ENCODE data around the gene SLC39A8.
A peak's percentile ranks its signal among the peaks of the same experiment; 100 is the strongest.

The SLC39A8 gene

GRCh38 chr4:102355748-102356147, 10.5 kb upstream of the SLC39A8 start:
- Histone ChIP-seq H3K18ac (ENCODE audit: low read length) (no peak overlapping the region), H3K79me1 (ENCODE audit: low read length) (no peaks in the 10 kb centered on the region), H2BK15ac (replicated peaks; ENCODE audit: low read depth) (no peak overlapping the region), H3K4me3 (ENCODE audit: low read length) (no peak overlapping the region), H3K23ac (ENCODE audit: low read length) (no peak overlapping the region), H2AK5ac (ENCODE audit: low read length) (no peak overlapping the region), H3K27ac (ENCODE audit: low read depth, low read length) (no peak overlapping the region), H3K56ac (ENCODE audit: low read length) (no peak overlapping the region), H3K36me3 (ENCODE audit: control insufficient read depth, insufficient read depth, low read length) (no peaks in the 10 kb centered on the region), H3K4ac (ENCODE audit: low read depth, low read length) (no peak overlapping the region), H3K4me2 (ENCODE audit: low read length) (no peak overlapping the region), H4K5ac (ENCODE audit: low read length) (no peak overlapping the region), H3K27me3 (ENCODE audit: insufficient read depth, low read length, poor library complexity) (no peaks in the 10 kb centered on the region), H2BK5ac (ENCODE audit: low read length) (no peak overlapping the region), H3K9ac (ENCODE audit: low read length) (no peak overlapping the region), H4K8ac (ENCODE audit: low read depth, low read length) (no peak overlapping the region), H3K79me2 (ENCODE audit: control insufficient read depth, insufficient read depth, low read length) (no peaks in the 10 kb centered on the region), H2BK120ac (ENCODE audit: low read depth, low read length) (no peak overlapping the region), H3K4me1 (ENCODE audit: control insufficient read depth, low read depth, low read length) (no peaks in the 10 kb centered on the region)
- no peak for DNase-seq
- WGBS (ENCODE audit: extremely low coverage, insufficient coverage, low lambda C conversion rate) = no CpG with 5 or more reads among the region's 2 CpGs

GRCh38 chr4:102354671-102355454, 9.6 kb upstream of the SLC39A8 start:
- Histone ChIP-seq H3K79me1 (ENCODE audit: low read length) (no peaks in the 10 kb centered on the region), H4K8ac (ENCODE audit: low read depth, low read length) (no peak overlapping the region), H3K56ac (ENCODE audit: low read length) (no peak overlapping the region), H3K4me2 (ENCODE audit: low read length) (no peak overlapping the region), H2AK5ac (ENCODE audit: low read length) (no peak overlapping the region), H2BK5ac (ENCODE audit: low read length) (no peak overlapping the region), H3K18ac (ENCODE audit: low read length) (no peak overlapping the region), H4K5ac (ENCODE audit: low read length) (no peak overlapping the region), H3K27me3 (ENCODE audit: insufficient read depth, low read length, poor library complexity) (no peaks in the 10 kb centered on the region), H3K79me2 (ENCODE audit: control insufficient read depth, insufficient read depth, low read length) (no peaks in the 10 kb centered on the region), H3K27ac (ENCODE audit: low read depth, low read length) (no peak overlapping the region), H3K9ac (ENCODE audit: low read length) (no peak overlapping the region), H3K4ac (ENCODE audit: low read depth, low read length) (no peak overlapping the region), H3K23ac (ENCODE audit: low read length) (no peak overlapping the region), H2BK15ac (replicated peaks; ENCODE audit: low read depth) (no peak overlapping the region), H3K4me1 (ENCODE audit: control insufficient read depth, low read depth, low read length) (no peaks in the 10 kb centered on the region), H2BK120ac (ENCODE audit: low read depth, low read length) (no peak overlapping the region), H3K36me3 (ENCODE audit: control insufficient read depth, insufficient read depth, low read length) (no peaks in the 10 kb centered on the region), H3K4me3 (ENCODE audit: low read length) (no peak overlapping the region)
- DNase-seq = no peak
- WGBS (ENCODE audit: extremely low coverage, insufficient coverage, low lambda C conversion rate) = no CpG with 5 or more reads among the region's 2 CpGs

- H2BK120ac ChIP-seq (ENCODE audit: low read depth, low read length) = no peak overlapping the region
- no peak overlapping the region for H3K4me2 ChIP-seq (ENCODE audit: low read length)
- H3K56ac ChIP-seq (ENCODE audit: low read length) = no peak overlapping the region
- no peak overlapping the region for H2BK5ac ChIP-seq (ENCODE audit: low read length)
- H3K4me3 ChIP-seq (ENCODE audit: low read length) = no peak overlapping the region
- no peaks in the 10 kb centered on the region for H3K79me2 ChIP-seq (ENCODE audit: control insufficient read depth, insufficient read depth, low read length)
- H4K8ac ChIP-seq (ENCODE audit: low read depth, low read length) = no peak overlapping the region
- no peak for DNase-seq
- H3K27ac ChIP-seq (ENCODE audit: low read depth, low read length) = no peak overlapping the region
- no peaks in the 10 kb centered on the region for H3K36me3 ChIP-seq (ENCODE audit: control insufficient read depth, insufficient read depth, low read length)
- no peak overlapping the region for H3K9ac ChIP-seq (ENCODE audit: low read length)
- no peak overlapping the region for H3K23ac ChIP-seq (ENCODE audit: low read length)
- H3K4me1 ChIP-seq (ENCODE audit: control insufficient read depth, low read depth, low read length) = no peaks in the 10 kb centered on the region
- H3K27me3 ChIP-seq (ENCODE audit: insufficient read depth, low read length, poor library complexity) = no peaks in the 10 kb centered on the region
- no peak overlapping the region for H2AK5ac ChIP-seq (ENCODE audit: low read length)
- WGBS (ENCODE audit: extremely low coverage, insufficient coverage, low lambda C conversion rate) = no CpG with 5 or more reads among the region's 6 CpGs
- no peak overlapping the region for H2BK15ac ChIP-seq (replicated peaks; ENCODE audit: low read depth)
- no peak overlapping the region for H3K18ac ChIP-seq (ENCODE audit: low read length)
- H3K79me1 ChIP-seq (ENCODE audit: low read length) = no peaks in the 10 kb centered on the region
- H3K4ac ChIP-seq (ENCODE audit: low read depth, low read length) = no peak overlapping the region
- H4K5ac ChIP-seq (ENCODE audit: low read length) = no peak overlapping the region
These were observed 7.5 kb upstream of the SLC39A8 start for GRCh38 chr4:102352781-102353180.

GRCh38 chr4:102350634-102351033, 5.4 kb upstream of the SLC39A8 start:
- no peak overlapping the region for H2BK15ac ChIP-seq (replicated peaks; ENCODE audit: low read depth)

DNA sequence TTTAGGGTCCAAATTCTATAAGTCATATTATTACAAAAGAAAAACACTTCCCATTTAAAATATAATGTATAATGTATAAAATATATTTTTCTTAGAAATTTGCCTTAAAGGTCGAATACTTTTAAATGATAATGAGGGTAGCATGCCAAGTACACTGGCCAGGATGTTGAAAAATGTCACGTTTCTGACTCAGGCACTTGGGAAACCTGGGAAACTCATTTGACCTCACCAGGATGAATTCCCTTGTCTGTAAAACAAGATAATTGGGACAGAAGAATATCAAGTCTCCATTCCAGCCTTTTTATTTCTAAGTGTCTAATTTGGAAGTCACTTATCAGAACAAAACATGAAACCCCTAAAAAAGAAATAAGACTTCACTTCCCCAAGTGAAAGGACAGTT, 3.4 kb upstream of the SLC39A8 start:
- DNase-seq = no peak
- no peaks in the 10 kb centered on the region for H3K36me3 ChIP-seq (ENCODE audit: control insufficient read depth, insufficient read depth, low read length)
- H3K27me3 ChIP-seq (ENCODE audit: insufficient read depth, low read length, poor library complexity) = no peaks in the 10 kb centered on the region
- H3K56ac ChIP-seq (ENCODE audit: low read length) = no peak overlapping the region
- no CpG with 5 or more reads among the region's 2 CpGs for WGBS (ENCODE audit: extremely low coverage, insufficient coverage, low lambda C conversion rate)
- H3K4me1 ChIP-seq (ENCODE audit: control insufficient read depth, low read depth, low read length) = peaks cover 2% of the 10 kb centered on the region
- H3K23ac ChIP-seq (ENCODE audit: low read length) = no peak overlapping the region
- no peak overlapping the region for H3K4me3 ChIP-seq (ENCODE audit: low read length)
- no peak overlapping the region for H3K4me2 ChIP-seq (ENCODE audit: low read length)
- H3K4ac ChIP-seq (ENCODE audit: low read depth, low read length) = no peak overlapping the region
- no peak overlapping the region for H3K18ac ChIP-seq (ENCODE audit: low read length)
- H3K79me2 ChIP-seq (ENCODE audit: control insufficient read depth, insufficient read depth, low read length) = no peaks in the 10 kb centered on the region
- no peak overlapping the region for H4K5ac ChIP-seq (ENCODE audit: low read length)
- H4K8ac ChIP-seq (ENCODE audit: low read depth, low read length) = no peak overlapping the region
- no peak overlapping the region for H3K9ac ChIP-seq (ENCODE audit: low read length)
- H2BK120ac ChIP-seq (ENCODE audit: low read depth, low read length) = no peak overlapping the region
- no peak overlapping the region for H2BK5ac ChIP-seq (ENCODE audit: low read length)
- H2BK15ac ChIP-seq (replicated peaks; ENCODE audit: low read depth) = no peak overlapping the region
- H3K79me1 ChIP-seq (ENCODE audit: low read length) = no peaks in the 10 kb centered on the region
- no peak overlapping the region for H2AK5ac ChIP-seq (ENCODE audit: low read length)
- H3K27ac ChIP-seq (ENCODE audit: low read depth, low read length) = no peak overlapping the region

More at GRCh38 chr4:102350634-102351033, 5.4 kb upstream of the SLC39A8 start:
- H2AK5ac ChIP-seq (ENCODE audit: low read length) = no peak overlapping the region
- H3K23ac ChIP-seq (ENCODE audit: low read length) = no peak overlapping the region
- no peak overlapping the region for H2BK5ac ChIP-seq (ENCODE audit: low read length)
- no peaks in the 10 kb centered on the region for H3K36me3 ChIP-seq (ENCODE audit: control insufficient read depth, insufficient read depth, low read length)
- no peak overlapping the region for H4K8ac ChIP-seq (ENCODE audit: low read depth, low read length)
- H3K4ac ChIP-seq (ENCODE audit: low read depth, low read length) = no peak overlapping the region
- no peak overlapping the region for H3K9ac ChIP-seq (ENCODE audit: low read length)
- WGBS (ENCODE audit: extremely low coverage, insufficient coverage, low lambda C conversion rate) = no CpG with 5 or more reads among the region's 2 CpGs
- no peak overlapping the region for H3K27ac ChIP-seq (ENCODE audit: low read depth, low read length)
- H4K5ac ChIP-seq (ENCODE audit: low read length) = no peak overlapping the region
- H3K4me2 ChIP-seq (ENCODE audit: low read length) = no peak overlapping the region
- H3K56ac ChIP-seq (ENCODE audit: low read length) = no peak overlapping the region
- no peak for DNase-seq
- H3K27me3 ChIP-seq (ENCODE audit: insufficient read depth, low read length, poor library complexity) = no peaks in the 10 kb centered on the region
- H2BK120ac ChIP-seq (ENCODE audit: low read depth, low read length) = no peak overlapping the region
- no peaks in the 10 kb centered on the region for H3K79me1 ChIP-seq (ENCODE audit: low read length)
- H3K4me3 ChIP-seq (ENCODE audit: low read length) = no peak overlapping the region
- peaks cover 2% of the 10 kb centered on the region for H3K4me1 ChIP-seq (ENCODE audit: control insufficient read depth, low read depth, low read length)
- no peak overlapping the region for H3K18ac ChIP-seq (ENCODE audit: low read length)
- no peaks in the 10 kb centered on the region for H3K79me2 ChIP-seq (ENCODE audit: control insufficient read depth, insufficient read depth, low read length)

GRCh38 chr4:102345795-102346100, 466 bp upstream of the SLC39A8 start:
- H3K79me1 ChIP-seq (ENCODE audit: low read length) = no peaks in the 10 kb centered on the region
- no CpG with 5 or more reads among the region's 5 CpGs for WGBS (ENCODE audit: extremely low coverage, insufficient coverage, low lambda C conversion rate)
- no peak overlapping the region for H3K4ac ChIP-seq (ENCODE audit: low read depth, low read length)
- H3K18ac ChIP-seq (ENCODE audit: low read length) = no peak overlapping the region
- no peak overlapping the region for H3K27ac ChIP-seq (ENCODE audit: low read depth, low read length)
- no peak overlapping the region for H2BK120ac ChIP-seq (ENCODE audit: low read depth, low read length)
- DNase-seq = no peak
- no peaks in the 10 kb centered on the region for H3K36me3 ChIP-seq (ENCODE audit: control insufficient read depth, insufficient read depth, low read length)
- peaks cover 6% of the 10 kb centered on the region for H3K4me1 ChIP-seq (ENCODE audit: control insufficient read depth, low read depth, low read length)
- no peak overlapping the region for H4K8ac ChIP-seq (ENCODE audit: low read depth, low read length)
- H3K4me3 ChIP-seq (ENCODE audit: low read length) = peak overlapping the region; percentile 7
- peaks cover 6% of the 10 kb centered on the region for H3K79me2 ChIP-seq (ENCODE audit: control insufficient read depth, insufficient read depth, low read length)
- peak overlapping the region; percentile 50 for H3K4me2 ChIP-seq (ENCODE audit: low read length)
- H2BK15ac ChIP-seq (replicated peaks; ENCODE audit: low read depth) = no peak overlapping the region
- H3K23ac ChIP-seq (ENCODE audit: low read length) = no peak overlapping the region
- no peaks in the 10 kb centered on the region for H3K27me3 ChIP-seq (ENCODE audit: insufficient read depth, low read length, poor library complexity)
- peak overlapping the region; percentile 52 for H3K9ac ChIP-seq (ENCODE audit: low read length)
- H4K5ac ChIP-seq (ENCODE audit: low read length) = no peak overlapping the region
- no peak overlapping the region for H2AK5ac ChIP-seq (ENCODE audit: low read length)
- no peak overlapping the region for H2BK5ac ChIP-seq (ENCODE audit: low read length)
- H3K56ac ChIP-seq (ENCODE audit: low read length) = peak overlapping the region; percentile 68

All from mesendoderm (in vitro differentiated cells).